NOMO-1 treated with DMSO at 0.1 percent for 48 hours (cell line): ENCODE results near the gene OVAAL.

Source experiments
- DNase-seq: peaks from one replicate; lab custom pipeline; 2025; ENCODE audit not compliant: unreplicated experiment; lab: John Stamatoyannopoulos, UW

The OVAAL gene

DNA sequence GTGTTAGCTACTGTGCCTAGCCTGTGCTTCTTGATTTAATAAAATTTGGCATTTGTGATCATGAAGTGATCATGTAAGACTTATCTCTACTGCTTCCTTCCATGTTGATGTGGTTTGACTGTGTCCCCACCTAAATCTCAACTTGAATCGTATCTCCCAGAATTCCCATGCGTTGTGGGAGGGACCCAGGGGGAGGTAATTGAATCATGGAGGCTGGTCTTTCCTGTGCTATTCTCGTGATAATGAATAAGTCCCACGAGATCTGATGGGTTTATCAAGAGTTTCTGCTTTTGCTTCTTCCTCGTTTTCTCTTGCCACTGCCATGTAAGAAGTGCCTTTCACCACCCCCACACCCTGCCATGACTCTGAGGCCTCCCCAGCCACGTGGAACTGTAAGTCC lies at the start of gene OVAAL:
Gene OVAAL (plus strand): TSS at position 301 of the 400 bp plus-strand sequence.
- DNase-seq = no peak

DNA sequence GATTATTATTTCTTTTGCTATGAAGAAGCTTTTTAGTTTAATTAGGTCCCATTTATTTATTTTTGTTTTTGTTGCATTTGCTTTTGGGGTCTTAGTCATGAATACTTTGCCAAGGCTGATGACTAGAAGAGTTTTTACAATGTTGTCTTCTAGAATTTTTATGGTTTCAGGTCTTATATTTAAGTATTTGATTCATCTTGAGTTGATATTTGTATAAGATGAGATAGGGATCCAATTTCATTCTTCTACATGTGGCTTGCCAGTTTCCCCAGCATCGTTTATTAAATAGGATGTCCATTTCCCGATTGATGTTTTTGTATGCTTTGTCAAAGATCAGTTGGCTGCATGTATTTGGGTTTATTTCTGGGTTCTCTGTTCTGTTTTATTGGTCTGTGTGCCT lies 47.9 kb upstream of the OVAAL start:
- DNase-seq = no peak

DNA sequence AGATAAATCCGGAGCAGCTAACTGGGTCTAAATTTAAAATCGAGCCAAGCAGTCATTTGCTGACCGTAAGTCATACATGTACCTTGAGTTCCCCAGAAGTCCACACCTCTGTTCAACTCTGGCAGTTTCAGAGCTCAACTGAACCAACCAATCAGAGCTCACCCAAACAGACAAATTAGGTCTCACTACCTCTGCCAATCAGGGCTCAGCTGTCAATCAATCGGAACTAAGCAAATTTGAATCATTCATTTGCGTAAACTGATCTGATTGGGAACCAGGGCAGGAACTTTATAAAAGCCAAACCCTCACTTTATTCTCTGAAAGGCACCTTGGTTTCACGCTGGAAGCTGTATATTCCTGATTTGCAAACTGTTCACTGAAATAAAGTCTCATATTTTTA lies 45.2 kb upstream of the OVAAL start:
- no peak for DNase-seq

DNA sequence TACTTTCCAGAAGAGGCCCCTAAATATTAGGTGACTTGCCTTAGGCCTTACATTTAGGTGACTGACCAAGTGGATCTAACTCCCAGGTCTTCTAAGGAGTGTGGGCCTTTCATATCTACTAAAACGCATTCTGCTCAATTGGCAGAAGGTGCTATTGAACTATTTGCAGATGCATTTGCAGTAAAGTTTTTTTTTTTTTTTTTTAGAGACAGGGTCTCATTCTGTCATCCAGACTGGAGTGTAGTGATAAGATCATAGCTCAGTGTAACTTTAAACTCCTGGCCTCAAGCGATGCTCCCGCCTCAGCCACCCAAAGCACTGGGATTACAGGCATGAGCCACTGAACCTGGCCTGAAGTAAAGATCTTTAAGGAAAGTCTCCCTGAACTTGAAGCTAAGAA lies 43.4 kb upstream of the OVAAL start:
- DNase-seq = no peak

DNA sequence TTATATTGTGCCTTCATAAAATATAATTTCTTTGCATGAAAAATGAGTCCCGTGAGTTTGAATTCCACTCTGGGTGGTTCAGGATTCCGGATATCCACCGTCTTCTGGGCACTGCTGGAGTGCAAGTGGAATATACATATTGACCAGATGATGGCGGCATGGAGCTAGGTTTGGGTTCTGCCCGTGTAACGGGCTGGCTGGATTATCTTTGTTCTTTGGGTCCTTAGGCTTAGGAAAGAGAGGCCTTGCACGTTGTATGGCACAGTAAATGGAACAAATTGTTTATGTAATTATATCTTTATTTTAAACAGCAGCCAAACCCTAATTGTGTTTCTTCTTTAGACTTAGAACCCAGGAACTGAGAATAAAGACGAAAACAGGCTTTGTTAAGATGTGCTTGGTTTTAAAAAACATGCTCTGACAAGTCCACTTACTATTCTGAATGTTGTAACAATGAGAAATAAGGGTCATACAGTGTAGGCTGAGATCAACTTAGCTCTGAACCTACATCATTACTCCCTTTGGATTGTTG lies 42.8 kb upstream of the OVAAL start:
- peak; percentile 63 for DNase-seq

DNA sequence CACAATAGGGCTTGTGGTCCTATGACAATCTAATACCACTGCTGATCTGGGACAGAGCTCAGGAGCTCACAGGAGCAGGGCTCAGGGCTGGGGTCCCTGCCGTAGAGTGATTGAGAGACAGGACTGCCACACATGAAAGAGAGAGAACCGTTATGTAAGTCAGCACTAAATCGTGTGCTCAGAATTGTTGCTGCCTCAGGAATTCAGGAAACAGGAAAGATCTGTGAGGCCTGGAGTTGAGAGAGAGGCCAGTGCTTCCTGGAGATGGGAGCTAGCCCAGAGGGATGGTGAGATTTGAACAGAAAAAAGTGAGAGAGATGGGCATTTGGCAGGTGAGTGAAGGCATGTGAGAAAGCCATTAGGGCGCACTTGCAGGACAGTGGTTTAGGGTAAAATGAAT lies 38.9 kb upstream of the OVAAL start:
- DNase-seq = no peak

DNA sequence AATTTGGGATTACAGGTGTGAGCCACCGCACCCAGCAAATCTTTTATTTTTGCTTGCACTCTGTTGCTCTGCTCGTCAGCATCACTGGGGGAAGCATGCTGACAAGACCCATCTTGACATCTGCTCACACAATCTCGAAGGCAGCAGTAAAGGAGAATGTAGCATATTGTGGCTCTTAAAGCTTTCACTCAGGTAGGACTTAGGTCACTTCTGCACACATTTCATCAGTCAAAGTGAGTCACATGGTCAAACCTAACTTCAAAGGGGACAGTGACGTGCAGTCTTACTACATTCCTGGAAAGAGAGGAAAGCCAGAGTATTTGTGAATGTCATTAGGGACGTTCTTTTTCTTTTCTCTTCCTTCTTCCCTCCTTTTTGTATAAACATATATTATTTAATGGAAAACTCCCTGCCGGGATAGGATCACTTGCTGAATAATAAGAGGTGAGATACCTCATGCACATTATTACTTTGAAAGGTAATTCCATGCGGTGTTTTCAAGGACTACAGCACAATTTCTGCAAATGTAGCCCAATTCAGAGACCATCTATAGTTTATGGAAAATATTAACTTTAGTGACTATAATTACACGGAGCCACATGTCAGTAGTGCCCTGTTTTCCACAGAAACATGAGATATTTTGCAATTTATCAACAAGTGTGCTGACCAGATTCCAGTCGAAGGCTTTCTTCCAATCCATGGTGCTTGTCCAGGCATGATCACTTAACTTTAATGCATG lies 37.1 kb upstream of the OVAAL start:
- no peak for DNase-seq

DNA sequence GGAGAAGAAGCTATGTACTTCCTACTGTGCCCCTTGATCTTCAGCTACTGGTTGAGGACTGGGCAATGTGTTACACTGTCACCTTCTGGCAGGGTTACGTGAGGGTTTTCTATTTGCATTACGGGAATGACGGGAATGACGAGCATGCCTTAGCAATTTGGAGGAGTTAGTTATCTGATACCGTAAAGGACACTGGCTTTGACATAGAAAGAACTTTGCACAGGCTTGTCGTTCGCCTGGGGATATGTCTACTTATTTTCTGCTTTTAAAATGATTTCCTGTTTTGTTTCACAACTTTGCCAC lies 36.6 kb upstream of the OVAAL start:
- no peak for DNase-seq

DNA sequence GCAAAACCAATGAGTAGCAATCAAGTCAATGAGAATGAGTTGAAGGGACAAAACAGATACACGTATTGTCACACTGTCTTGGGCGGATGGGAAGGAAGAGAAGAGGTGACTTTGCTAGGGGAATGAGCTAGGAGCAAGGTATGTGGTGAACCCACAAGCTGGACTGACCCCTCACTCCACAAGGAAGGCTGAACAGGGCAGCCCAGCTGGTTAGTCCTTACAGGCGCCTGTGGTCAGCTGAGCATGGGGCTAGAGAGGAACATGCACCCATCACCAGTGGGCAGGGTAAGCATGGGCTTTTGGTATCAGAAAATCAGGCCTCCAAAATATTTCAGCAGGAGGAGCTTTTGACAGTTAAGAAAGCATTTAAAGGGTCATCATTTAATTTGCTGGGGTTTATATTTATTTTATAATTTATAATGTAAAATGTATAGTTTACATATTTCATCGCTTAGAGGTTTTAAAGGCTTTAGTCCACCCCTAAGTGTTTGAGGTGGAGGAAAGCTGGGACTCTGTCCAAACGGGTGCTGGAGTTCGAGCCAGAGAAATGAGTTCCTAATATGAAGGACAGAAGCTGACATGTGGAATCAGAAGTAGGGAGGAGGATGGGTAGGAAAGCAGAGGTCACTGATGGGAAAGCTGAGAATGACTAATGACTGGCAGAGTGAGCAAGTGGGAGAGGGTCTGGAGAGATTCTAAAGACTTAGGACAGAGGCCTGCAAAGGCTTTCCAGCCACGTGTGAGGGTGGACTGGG lies 34.4 kb upstream of the OVAAL start:
- DNase-seq = no peak

DNA sequence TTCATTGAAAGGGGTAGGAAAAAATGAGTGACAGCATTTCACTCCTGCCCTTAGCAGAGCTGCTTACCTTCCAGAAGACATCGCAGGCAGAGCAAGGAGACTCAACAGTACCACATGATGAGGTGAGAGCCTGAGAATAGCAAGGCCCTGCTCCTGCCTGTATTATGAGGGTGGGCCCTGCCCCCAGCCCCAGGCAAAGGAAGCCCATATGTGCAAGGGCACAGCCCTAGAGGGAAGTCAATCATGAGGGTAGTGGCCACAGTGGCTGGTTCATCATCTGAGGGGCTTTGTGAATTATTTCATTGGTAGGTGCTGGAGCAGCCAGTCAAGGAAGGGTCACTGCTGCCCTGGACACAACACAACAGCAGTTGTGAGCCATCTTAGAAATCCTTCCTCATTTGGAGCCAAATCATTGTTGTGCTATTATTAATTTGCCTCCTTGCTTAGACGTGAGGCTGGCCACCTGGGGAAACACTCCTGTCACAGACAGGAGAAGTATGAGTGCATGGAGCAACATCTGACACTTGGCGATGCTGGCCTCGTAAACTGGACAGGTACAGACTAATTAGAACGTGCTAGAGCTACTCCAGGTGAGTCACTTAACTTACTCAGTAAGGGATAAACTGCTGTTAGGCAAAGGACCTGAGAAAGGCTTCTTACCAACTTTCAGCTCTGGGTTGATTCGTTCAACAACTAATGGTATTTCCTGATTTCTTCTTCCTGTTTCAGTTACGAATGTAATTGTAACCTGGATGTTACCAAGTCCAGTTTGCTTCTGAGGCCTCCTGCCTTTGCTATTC lies 33.6 kb upstream of the OVAAL start:
- DNase-seq = peak; percentile 71

DNA sequence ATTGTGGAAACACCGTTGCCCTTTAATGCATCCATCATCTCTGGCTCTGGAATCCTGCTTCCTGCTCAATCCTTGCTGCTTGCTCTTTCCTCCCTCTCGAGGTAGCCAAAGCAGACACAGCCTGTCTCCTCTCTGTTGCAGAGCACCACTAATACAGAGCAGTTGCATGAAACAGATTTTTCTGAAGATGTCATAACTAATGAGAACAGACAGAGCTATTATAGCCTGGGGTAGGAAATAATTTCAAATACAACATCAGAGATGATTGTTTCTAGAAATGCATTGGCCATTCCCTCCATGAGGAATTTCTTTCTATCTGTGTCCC lies 33.1 kb upstream of the OVAAL start:
- DNase-seq = no peak

DNA sequence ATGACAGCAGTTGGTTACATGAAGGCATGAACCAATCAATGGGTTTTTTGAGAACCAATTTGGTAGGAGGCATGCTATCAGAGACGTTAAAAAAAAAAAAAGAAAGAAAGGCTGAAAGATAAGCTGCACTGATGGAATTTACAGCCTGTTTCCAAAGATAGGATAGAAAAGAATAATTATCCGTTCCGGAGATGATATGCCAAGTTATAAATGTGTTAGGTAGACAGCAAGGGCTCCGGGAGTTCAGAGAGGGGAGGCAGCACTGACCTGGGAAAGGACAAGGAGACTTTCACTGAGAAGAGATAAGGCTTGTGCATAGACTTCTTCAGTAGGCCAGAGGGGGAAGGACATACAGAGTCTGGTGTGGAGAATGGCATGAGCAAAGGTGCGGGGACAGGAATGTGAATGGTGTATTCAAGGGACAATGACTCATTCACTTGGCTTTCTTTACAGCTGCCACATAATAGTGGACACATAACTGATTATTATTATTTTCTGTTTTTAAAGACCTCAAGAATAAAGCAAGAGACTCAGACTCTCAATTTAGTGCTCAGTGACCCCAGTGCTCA lies 31.6 kb upstream of the OVAAL start:
- no peak for DNase-seq

DNA sequence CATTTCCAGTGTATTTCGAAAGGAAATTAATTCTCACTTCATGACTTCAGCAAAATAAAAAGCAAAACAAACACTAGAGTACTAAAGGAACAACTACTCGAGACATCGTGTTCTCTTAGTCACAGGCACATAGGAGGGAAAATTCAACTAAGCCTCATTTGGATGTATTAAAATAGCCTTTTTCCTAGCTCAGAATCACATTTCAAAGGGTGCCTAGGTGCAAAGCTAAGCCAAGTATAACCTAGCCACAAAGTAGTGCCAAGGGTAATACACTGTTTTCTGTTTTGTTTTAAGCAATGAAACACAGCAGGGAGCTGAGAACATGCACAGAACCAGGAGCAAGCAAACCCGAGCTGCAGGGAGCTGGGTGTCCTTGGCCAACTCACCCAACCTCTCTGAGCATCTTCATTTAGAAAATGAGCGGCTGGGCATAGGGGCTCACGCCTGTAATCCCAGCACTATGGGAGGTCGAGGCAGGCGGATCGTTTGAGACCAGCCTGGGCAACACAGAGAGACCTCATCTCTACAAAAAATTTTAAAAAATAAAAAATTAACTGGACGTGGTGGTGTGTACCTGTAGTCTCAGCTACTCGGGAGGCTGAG lies 29.8 kb upstream of the OVAAL start:
- no peak for DNase-seq

DNA sequence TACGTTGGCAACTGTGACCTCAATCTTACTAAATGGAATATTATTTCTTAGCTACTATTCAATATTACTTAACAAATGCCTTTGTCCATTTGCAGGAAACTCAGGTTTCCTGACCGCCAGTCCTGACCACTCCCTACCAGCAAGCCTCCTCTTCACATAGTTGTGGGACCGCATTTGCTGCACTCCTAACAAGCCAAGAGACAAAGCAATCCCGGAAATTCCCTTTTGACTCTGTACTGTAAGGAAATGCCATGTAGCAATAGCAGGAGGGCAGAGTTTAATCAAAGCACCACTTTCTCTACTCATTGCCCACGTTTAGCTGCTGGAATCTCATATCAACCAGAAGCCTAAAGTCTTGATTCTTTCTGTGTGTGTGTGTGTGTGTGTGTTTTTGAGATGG lies 28.3 kb upstream of the OVAAL start:
- DNase-seq = no peak

DNA sequence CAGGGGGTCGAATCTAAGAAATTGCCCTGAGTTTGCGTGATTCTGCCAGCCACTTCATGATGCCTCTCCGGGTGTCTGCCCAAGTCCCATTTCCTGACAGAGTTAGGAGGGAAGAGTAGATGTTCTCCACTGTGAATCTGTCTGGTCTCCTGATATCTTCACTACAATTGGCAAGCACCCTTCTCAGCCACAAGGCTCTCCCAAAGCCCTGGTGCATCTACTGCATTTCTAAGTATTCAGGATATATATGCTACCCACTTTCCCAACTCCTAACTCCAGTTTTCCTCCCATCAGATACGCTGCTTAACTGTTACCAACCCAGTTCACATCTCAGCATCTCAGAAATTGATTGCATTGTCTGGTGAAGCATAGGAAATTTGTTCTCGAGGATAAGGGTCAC lies 25.9 kb upstream of the OVAAL start:
- DNase-seq = no peak

DNA sequence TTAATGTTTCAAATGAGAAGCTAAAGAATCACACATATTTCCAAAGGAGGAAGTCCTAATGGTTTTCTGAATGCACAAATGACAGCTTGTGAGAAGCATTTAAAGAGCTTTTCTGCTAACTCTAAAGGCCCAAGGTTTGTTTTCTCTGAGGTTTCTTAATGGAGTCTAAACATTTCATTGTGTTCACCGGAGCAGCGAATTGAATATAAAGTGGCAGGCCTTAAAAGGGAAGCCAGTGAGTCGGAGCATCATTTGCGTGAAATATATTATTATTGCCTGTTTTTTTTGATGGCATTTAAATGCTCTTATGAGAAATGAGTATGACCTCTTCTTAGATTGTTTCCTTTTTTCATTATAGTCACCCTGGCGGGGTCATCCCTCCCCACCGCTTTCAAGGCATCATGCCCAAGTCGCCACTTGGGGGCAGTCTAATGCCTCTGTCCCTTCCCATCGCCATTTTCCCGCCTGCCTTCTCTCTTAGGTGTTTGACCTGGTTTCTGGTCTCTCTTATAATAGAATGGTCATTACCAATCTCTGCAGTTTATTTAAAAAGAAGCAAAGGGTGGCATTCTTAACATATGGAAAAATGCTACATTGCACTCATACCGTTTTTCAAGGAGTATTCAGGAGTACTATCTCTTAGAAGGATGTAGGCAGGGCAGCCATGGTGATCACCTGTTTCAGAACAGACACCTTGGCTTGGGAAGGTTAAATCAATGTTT lies 25.3 kb upstream of the OVAAL start:
- peak; percentile 61 for DNase-seq

DNA sequence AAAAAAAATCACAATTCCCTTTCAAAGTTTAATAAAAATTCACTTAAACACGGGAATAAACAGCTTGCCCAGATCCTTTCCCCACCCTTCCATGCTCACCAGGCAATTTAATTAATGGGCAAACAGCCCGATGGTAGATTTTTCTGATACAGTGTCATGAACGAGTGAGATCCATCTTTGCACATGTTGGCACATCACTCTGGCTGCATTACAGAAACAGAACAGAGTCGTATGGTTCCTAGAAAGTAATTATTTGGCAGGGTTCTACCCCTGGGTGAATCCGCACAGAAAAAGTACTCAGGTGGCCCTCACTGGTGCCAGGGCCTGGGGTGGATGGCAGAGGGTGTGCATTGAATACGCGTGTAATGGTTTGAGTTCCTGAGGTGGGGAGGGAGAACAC lies 24.6 kb upstream of the OVAAL start:
- no peak for DNase-seq

DNA sequence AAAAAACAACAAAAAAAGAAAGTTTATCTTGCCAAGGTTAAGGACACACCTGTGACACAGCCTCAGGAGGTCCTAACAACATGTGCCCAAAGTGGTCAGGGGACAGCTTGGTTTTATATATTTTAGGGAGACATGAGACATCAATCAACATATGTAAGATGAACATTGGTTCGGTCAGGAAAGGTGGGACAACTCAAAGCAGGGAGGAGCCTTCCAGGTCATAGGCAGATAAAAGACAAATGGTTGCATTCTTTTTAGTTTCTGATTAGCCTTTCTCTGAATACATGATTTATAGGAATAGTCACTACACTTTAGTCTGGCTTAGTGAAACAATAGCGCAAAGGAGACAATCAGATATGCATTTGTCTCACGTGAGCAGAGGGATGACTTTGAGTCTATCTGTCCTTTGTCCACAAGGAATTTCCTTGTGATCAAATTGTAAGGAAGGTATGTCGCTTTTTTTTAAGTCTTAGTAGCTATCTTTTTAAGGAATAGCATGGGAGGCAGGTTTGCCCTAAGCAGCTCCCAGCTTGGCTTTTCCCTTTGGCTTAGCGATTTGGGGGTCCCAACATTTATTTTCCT lies 23.3 kb upstream of the OVAAL start:
- no peak for DNase-seq

DNA sequence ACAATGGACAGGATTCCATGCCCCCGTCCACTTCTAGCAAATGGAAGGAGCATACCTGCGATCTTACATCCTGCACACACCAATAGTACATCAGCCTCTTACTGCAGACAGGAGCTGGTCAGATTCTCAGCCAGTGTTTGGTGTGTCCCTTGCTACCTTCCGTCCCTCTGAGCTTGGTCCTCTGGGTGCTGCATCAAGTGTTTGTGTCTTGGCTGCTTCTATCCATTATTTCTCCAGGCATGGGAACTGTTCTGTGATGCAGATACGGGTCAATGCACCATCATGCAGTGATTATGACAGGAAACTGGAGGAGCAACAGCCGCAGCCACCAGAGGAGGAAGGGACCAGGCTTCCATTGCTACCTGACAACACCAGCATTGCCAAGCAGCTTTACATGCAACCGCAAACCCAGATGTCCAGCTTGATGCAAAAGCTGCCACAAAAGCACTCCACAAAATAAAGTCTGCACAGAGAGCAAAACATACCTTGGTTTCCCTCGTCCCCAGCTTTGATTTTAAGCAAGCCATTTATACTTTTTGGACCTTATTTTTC lies 21.9 kb upstream of the OVAAL start:
- DNase-seq = no peak

DNA sequence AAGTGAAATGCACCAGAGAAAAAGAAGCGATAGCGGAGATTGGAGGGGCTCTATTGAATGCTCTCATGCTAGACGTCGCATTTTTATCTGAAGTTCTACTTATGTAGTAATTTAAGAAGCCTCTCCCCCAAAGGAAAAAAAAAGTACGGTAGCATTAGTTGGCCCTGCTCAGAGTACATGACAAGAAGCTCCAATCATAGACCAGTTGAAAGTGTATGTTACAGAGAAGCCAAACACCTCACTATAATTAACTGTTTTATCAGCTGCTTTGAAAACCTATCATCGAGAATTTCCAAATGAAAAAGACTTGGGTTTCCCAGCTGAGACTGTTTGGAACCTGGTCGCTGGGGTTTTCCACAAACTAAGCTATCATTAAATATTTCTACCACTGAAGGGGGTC lies 19.6 kb upstream of the OVAAL start:
- DNase-seq = no peak
